Measurements from ENCODE around the gene KIF26B.
"Not testable (repeated sequence)": the region's sequence is repeated elsewhere in the genome, so short reads cannot be mapped to it uniquely, and the experiment has no call there.

KIF26B gene

GRCh38 chr1:245671966-245672767, 517.4 kb downstream of the KIF26B start:
- DNase-seq (ENCODE audit: low read depth in 2 of 3, low spot score in 1 of 3) = no peak

GRCh38 chr1:245672836-245673656, 518.3 kb downstream of the KIF26B start:
- DNase-seq (ENCODE audit: low read depth in 2 of 3, low spot score in 1 of 3) = not testable (repeated sequence)

DNA sequence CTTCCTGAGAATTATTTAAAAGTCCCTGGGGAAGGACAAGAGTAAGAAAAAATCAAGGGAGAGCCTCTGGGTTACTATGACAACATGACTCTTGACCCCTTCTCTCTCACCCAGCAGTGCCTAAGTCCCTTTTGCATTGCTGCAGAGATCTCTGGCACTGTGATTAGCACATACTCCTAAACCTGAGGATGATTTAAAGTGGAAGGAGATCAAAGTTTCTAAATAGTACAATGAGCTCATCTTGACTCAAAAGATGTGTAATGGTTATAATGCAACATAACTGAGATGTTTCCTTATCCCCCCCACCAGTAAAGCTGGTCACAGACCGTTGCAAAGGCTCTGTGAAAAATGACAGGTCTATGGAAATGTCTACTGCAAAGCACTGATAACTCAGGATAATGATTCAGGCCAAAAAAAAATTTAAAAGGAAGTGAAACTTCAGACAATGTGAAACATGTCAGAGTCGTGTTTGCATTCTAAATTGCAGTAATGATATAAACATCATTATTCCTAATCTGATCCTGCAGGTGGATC, 519.2 kb downstream of the KIF26B start:
- DNase-seq (ENCODE audit: low read depth in 2 of 3, low spot score in 1 of 3) = no peak

- no peak for DNase-seq (ENCODE audit: low read depth in 2 of 3, low spot score in 1 of 3)
Measured at GRCh38 chr1:245677461-245678240, 522.9 kb downstream of the KIF26B start.

GRCh38 chr1:245678860-245679411, 524.2 kb downstream of the KIF26B start:
- no peak for DNase-seq (ENCODE audit: low read depth in 2 of 3, low spot score in 1 of 3)

DNA sequence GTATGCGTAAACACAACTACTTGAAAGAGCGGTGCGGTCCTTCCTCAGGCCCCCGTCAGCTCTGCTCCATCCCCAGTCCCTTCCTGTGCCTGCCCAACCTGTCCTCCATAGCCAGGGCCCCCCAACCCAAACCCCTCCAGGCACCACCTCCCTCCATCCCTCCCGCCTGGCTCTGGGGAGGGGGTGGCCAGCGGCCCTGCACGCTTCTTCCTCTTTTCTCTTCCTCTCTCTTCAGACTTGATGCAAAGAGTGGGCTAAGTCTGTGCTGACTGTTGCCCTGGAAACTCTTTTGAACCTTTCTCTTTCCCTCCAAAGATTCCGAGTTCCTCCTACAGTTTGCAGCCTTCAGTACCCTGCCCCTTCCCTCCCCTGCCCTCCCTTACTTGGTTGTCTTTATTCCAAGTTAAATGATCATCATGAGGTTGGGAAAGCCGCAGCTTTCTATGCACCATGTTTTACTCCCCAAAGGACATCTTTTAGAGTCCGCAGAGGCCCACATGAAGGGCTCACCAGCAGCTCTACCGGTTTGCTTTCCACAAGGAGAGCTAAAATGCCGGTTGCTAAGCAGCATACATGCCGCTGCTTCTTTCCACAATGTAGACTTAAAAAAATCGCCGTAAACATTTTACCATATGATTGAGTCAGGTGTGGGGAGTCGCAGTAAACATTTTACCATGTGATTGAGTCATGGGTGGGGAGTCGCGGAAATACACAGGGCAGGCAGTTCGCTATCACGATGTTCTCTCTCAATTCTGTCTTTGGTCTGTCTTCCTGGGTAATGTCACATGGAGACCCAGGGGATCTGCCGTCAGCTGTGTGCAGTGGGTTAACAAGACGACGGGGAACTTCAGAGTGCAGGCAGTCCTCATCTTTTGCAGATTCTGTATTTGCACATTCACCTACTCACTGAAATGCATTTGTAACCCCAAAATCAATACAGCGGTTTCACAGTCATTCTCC, 525.3 kb downstream of the KIF26B start:
- no peak for DNase-seq (ENCODE audit: low read depth in 2 of 3, low spot score in 1 of 3)

- DNase-seq (ENCODE audit: low read depth in 2 of 3, low spot score in 1 of 3) = no peak
Measured at GRCh38 chr1:245682638-245683628, 528.1 kb downstream of the KIF26B start.

DNA sequence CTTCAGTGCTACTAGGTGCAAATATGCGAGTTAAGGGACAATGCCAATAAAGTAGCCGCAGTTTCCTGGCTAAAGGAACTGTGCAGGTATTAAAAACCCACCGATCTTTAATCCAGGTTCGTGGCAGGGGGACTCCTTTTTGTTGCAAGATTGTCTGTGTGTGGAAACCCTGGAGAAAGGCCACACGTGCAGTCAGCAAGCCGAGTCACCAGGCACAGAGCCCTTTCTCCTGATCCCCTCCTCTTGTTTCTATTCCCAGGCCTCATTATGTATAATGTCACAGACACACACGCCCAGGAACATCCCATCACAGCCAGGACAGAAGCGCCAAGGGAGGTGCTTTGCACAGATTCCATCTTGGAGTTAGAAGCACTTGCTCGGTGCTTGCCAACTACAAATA, 528.9 kb downstream of the KIF26B start:
- no peak for DNase-seq (ENCODE audit: low read depth in 2 of 3, low spot score in 1 of 3)

- DNase-seq (ENCODE audit: low read depth in 2 of 3, low spot score in 1 of 3) = no peak
Measured at GRCh38 chr1:245684166-245684565, 529.4 kb downstream of the KIF26B start.

DNA sequence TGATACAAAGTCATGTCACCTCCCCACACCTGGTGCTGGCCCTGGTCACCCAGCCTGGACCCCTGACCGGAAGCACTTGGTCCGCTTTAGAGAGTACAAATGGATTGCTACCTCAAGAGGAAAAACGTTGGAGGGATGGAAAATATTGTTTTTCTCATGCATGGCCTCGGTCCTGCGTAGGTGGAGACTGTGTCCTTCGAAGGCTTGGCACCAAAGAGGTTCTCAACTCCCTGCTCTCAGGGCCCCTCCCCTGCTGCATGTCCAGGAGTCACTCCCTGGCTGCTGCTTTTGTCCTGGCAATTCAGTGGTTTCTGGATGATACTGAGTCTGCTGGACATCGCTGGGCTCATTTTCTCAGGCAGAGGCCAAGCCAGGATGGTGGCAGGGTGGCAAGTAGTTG, 529.8 kb downstream of the KIF26B start:
- DNase-seq (ENCODE audit: low read depth in 2 of 3, low spot score in 1 of 3) = no peak

DNA sequence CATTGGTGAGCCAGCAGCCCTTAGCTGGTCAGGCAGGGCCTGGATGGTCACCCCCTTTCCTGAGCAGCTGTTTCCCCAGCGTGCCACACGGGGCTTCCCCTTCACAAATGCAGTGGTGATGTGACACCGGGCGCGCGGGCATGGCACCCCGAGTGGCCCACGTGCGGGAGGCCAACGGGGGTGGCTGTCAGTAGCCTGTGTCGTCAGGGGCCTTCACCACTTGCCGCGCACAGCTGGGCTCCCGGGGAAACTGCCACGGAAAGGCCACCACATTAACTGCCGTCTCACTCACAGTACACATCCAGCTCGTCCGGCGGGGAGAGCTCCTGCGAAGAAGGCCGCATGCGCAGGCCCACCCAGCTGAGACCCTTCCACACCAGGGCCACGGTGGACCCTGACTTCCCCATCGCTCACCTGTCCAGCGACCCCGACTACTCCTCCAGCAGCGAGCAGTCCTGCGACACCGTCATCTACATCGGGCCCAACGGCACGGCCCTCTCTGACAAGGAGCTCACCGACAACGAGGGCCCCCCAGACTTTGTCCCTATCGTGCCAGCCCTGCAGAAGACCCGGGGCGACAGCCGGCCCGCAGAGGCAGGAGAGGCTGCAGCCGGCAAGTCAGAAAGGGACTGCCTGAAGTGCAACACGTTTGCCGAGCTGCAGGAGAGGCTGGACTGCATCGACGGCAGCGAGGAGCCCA, 530.5 kb downstream of the KIF26B start:
- DNase-seq (ENCODE audit: low read depth in 2 of 3, low spot score in 1 of 3) = no peak

GRCh38 chr1:245686006-245686405, 531.2 kb downstream of the KIF26B start:
- no peak for DNase-seq (ENCODE audit: low read depth in 2 of 3, low spot score in 1 of 3)

- DNase-seq (ENCODE audit: low read depth in 2 of 3, low spot score in 1 of 3) = no peak
Measured at GRCh38 chr1:245686446-245687030, 531.8 kb downstream of the KIF26B start.

DNA sequence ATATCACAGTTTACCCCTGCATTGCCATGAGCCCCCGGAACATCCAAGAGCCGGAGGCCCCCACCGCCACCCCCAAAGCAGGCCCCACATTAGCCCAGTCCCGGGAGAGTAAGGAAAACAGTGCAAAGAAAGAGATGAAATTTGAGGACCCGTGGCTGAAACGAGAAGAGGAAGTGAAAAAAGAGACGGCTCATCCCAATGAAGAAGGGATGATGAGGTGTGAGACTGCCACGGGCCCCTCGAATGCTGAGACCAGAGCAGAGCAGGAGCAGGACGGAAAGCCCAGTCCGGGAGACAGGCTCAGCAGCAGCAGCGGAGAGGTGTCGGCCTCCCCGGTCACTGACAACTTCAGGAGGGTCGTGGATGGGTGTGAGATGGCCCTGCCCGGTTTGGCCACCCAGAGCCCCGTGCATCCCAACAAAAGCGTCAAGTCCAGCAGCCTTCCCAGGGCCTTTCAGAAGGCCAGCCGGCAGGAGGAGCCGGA, 532.4 kb downstream of the KIF26B start:
- DNase-seq (ENCODE audit: low read depth in 2 of 3, low spot score in 1 of 3) = no peak

- DNase-seq (ENCODE audit: low read depth in 2 of 3, low spot score in 1 of 3) = no peak
Measured at GRCh38 chr1:245687636-245688535, 533.1 kb downstream of the KIF26B start.
